Measurements from ENCODE around the gene PLOD2.

Gene PLOD2

DNA sequence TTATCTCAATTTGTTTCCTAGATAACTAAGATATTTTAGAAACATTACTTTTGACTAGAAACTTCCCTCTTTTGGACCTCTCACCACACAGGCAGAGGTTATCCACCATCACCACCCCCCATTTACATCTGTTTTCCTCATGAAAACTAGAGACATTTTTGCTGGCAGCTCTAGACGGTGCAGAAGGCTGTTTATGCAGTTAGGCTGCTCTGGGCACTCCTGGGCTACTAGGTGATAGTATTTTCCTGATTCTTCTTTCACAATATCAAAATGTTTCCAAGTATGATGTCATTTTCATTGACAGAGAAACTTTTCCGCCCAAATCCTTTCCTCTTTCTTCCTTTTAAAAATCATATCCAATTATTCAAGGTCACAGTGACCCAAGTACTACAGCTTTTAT lies 67.1 kb downstream of the PLOD2 start:
- DNase-seq: no peak

DNA sequence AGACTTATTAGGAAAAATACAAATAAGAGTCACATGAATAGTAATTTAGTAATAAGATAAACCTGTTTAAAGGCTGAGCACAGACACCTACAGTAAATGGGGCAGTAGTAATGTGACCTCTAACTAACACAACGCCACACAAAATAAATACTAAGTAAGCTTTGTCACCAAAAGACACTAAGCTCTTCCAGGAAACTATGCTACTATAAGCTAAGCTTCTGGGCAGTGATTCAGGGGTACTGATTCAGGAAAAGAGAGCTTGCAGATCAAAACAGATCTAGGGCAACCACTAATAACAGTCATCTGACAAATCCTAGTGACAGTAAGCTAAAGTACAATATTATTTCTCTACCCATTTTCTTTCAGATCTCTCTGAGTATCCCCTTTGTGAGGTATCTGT lies 68.8 kb downstream of the PLOD2 start:
- no peak for DNase-seq

DNA sequence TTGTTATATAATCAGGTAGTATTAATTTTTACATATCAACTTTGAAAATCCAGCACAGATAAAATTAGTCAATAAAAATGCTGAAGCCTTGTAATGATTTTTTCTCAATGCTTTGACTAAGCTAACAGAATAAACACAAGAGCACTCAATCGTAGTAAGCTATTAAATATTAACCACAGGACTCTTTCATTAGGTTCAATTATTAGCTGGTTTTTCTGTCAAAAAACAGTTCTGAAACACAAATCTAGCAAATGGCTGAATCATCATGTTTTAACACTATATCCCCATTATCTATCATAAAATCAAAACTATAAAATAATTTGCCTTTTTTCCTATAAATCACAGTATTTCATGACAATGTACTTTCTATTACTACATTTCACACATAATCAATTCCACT lies 69.6 kb downstream of the PLOD2 start:
- DNase-seq: no peak

DNA sequence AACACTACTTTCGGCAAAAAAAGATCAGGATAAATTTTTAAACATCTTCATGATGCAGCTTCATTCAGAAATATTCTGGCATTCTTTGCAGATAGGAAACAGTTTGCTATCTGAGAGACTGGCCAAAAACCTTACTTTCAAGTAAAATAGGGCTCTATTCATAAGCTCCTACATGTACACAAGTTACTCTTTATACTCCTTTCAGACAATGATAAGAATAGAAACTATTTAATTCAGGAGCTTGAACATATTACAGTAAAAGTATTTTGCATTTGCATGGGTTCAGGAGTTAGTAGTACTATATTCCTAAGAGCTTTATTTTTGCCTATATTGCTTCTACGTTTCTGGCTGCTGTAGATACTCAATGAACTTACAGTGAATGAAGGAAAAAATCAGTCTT lies 70.5 kb downstream of the PLOD2 start:
- no peak for DNase-seq

DNA sequence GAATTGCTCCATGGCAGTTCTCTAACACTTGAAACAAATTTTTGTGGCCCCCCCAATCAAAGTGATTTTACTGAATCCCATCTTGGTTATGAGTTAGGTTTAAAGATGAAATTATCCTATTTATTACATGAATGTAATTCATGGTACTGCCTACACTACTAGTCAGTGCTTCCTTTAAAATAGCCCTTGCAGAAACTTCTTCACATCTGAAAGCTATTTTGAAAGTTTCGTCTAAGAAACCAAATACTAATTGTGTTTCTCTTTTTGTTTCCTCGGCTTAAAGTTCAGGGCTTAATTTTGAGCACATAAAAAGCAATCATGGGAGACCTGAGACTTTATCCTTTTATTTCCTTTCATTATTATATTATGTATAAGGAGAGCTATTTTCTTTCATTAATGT lies 72.1 kb downstream of the PLOD2 start:
- DNase-seq: no peak

DNA sequence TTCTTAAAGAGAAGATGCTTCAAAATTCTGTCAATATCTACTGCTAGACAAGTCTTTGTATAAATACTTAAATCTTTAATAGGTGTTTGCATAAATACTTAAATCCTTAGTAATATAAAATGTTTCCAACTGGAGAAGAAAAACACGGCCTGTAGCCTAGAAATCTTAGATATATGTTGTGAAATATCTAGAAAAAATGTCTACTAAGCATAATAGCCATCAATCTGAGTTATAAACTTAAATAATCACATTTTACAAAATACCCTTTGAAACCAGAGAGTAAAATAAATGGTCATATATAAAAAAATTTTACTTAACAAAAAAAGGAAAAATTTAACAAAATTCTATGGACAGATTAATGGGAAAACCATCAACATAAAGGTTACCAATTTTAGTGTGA lies 73.9 kb downstream of the PLOD2 start:
- DNase-seq: no peak

DNA sequence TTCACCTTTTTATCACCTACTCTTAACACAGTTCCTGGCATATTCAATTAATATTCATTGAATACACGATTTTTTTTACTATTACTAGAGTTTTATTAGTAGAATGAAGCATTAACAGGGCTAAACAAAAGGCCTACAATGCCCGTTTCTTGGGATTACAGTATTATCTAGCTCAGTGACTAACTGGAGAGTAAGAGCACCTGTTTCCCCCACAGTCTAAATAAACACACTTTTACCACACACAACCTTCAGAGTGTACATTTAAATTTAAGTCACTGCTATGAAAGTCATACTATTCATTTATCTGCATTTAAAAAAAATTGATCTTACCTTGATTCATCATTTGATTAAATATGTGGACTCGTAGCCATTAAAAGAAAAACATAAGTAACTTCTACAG lies 74.8 kb downstream of the PLOD2 start:
- DNase-seq: no peak

DNA sequence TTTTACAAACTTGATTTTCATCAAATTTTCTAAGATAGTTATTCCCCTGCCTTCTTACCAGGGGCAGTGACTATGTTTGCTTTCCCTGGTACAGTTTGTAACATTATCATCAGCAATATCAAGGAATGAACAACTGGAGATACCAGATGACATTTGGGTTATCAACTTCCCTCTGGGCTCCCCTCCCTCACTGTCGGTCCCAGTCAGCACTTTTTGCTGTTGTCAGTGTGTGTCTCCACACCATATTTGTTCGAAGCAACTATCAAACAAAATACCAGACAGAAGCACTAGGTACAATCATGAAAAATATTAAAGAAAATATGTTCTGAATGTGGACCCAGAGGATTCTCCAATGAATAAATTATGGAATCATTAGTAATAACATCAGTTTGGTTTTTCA lies 75.3 kb downstream of the PLOD2 start:
- no peak for DNase-seq

DNA sequence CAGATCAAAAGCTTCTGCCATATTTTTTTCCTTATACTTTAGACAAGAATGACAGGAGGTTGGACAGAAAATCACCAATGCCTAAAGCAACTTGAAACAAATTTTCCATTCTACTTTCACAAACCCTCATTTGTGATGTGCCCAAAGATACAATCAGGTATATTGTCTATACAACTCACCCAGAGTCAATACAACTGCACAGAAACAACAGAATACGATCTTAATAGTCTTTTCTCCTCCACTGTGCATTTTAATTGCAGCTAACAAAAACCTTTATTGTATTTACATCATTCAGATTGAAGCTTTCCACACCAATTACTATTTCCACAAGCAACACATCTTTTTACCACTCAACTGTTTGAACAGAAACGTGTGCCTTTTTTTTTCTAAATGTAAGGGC lies 80.4 kb downstream of the PLOD2 start:
- DNase-seq: no peak

DNA sequence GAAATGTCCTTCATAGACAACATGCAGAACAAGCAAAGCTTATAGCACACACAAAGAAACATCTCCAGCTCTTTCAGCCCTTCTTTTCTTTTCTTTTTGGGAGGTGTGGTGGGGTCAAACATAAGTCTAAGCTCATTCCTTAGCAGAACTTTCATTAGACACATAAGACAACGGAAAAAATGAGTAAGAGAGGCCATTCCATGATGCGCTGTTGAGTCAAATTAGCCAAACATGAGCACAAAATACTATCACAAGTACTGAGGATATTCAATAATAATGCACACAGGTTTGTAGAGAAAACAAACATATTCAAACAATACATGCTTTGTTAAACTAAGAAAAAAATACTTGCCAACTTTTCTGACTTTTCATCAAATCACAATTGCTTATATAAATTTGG lies 83.0 kb downstream of the PLOD2 start:
- no peak for DNase-seq

DNA sequence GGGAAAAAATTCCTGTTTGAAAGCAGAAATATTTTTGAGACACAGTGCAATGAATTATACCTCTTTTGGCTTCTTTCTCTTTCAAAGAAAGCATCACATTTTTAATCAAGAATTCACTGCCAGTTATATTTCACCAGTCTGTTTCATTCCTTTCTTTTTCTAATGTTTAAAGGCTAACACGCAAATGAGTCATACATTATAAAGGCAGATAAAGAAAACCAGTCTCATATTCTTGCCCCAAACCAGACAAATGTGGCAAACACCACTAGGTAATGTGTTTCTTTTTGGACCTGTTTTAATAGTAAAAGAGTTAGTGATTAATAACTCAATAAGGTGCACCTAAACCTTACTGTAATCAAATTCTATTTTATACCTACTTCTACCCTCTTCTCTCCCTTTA lies 83.8 kb downstream of the PLOD2 start:
- no peak for DNase-seq

DNA sequence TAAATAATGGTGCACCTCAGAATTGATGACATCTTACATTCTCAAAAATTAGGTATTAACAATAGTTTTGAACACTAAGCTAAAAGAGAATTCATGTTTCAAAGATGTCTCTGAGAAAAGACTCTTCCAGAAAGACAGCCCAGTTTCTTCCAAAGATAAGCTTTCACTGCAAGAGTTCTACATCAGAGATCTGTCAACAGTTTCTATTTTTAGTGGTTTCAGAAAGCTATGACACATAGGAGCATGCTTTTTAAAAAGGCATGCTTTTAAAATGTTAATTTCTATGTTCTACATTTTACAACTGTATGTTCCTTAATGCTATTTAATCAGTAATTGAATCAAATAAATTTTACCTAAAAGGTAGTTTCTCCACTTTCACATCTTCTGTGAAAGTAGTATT lies 88.2 kb downstream of the PLOD2 start:
- no peak for DNase-seq

DNA sequence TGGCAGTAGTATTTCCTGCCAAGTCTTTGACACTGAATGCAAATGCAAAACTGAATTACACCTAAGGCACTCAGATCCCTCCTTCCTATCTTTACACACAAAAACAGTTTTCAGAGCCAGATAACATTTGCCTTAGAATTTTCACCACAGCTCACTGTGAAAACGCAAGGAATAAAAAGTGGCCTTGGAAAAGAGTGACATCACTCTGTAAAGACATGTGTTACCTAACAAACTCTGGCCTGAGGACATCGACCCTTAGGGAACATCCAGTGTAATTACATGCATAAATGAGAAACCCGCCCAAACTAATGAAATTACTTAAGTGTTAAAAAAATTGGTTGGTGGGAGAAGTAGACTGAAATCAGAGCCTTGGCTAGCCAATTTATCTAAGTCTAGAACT lies 88.9 kb downstream of the PLOD2 start:
- DNase-seq: no peak

DNA sequence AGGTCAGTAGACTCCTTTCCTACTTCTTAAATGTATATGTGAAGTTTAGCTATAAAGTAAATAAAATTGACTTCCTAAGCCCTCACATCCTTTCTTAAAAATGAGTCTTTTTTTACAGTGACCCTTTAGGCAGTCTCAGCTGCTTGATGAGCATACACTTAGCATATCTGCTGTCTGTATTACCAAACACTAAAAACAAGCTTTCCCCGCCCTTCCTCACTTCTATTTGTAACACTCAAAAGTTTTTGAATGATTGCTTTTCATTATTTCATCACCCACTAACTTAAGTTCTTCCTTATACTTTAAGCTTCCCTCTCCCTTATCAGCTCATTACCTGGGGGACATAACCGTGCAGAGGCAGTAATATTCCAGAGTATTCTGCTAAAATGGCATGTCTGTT lies 89.4 kb downstream of the PLOD2 start:
- no peak for DNase-seq

DNA sequence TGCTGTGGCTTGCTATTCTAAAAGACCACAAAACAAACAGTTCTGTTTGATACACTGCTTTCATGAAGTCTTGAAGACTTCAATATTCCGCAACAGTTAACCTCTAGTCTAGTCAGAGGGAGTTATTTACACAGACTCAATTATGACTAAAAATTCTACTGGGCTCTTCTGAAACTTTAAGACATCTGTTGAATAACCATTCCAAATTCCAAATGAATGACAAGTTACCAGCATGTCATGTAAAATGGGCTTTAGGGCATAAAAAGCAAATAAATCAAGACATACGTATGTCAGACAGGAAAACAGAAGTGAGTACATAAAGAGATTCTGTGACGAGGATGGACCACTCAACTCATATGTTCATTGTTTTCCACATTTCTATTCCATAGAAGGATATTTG lies 93.9 kb downstream of the PLOD2 start:
- no peak for DNase-seq

DNA sequence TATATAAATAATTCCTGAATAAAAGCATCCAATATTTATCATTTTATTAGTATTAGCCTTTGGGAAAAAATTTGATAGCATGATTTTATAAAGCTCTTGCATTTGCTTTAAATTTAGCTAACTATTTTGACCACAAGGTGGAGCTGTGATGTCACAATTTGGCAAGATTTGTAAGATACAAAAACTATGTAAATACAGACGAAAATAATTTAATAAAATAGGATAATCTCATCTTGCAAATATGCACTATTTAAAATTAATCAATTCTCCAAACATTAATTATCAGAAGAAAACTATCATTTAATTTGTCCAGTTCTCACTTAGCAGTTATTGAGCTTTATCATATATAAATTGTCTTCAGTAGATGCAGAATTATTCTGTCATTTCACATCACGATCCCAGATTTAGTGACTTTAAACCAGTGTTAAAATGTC lies 95.4 kb downstream of the PLOD2 start:
- DNase-seq: peak in 1 of 5 experiments; percentile 10

DNA sequence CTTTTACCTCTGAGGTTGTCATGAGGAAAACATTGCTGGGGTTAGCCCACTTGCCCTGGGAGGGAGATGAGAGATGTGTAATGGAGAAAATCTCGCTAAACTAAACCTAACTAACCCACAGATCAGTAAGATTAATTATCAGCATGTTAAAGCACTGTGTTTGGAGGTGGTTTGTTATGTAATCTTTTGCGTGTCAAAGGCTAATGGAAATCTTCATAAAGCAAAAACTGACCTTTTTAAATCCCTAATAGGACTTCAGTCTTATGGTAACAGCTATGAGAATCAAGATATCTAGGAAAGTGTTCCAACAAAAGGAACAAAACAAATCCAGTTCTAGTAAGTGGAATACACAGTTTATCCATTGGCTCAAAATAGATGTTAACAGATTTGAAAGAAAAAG lies 102.7 kb downstream of the PLOD2 start:
- DNase-seq: no peak

DNA sequence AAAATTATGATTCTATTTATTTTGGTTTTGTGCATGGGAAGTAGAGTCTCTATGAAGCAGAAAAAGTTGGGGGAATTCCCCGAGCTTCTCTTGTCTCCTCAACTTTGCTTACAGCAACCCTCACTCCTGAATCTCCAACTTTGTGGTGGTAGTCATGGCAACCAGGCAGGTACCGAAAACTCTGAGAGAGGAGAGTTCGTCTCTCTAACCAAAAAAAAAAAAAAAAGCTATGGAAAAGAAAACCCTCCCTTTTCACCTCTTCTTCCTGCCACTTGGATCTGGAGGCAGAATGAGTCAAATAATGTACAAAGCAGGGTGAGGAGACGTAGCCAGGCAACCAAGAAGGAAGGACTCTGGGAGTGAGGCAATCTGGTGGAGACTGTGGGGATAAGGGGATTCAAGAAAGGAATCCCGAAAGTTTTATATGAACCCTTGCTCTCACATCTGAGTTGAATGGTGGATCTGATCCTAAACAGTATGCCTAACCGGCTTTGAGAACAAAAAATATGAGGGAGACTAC lies 108.1 kb downstream of the PLOD2 start:
- no peak for DNase-seq

DNA sequence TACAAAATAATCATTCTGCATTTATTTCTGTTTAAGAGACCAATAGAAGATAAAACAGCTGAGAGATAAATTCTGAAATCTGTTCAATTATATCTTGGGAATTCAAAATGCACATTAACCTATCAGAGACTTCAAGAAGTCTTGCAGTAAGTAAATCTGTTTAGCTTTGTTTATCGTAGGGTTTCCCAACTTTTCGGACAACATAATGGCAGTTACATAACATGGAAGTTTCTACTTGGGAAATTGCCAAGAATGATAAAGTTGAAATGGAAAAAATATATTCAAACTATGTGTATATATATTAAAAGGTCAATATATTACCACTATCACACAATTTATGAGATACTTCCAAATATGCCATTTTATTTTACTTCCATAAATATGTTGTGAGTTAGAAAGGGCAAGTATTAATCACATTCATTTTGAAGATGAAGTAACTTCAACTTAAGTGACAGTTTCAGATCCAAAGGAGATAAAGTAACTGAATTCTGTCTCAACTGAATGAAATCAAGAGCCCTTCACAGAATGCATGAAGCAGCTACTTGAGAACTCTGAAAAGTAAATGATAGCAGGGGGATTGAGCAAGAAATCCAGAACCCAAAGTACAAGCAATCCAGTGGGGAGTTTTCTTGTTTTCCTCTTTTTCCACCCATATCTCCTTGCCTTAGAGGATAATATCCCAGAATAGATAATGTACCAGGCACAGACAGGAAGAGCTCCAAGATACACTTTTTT lies 108.8 kb downstream of the PLOD2 start:
- DNase-seq: no peak

DNA sequence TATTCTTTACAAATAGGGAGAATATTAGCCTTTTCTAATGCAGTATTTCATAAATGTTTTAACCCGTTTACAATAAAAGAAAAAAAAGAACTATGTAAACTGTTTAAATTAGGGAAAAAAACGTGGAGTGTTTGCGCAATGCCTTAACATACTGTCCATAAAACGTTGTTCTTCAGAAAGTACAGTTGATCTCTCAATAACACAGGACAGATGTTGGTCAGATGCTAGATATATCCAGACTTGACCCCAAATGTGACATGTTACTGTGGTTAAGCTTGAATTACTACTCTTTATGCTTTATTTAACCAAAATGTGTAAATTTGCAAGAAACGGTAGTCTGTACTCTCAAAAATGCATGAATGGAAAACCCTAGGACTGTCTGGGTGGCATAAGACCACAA lies 110.3 kb downstream of the PLOD2 start:
- DNase-seq: no peak

DNA sequence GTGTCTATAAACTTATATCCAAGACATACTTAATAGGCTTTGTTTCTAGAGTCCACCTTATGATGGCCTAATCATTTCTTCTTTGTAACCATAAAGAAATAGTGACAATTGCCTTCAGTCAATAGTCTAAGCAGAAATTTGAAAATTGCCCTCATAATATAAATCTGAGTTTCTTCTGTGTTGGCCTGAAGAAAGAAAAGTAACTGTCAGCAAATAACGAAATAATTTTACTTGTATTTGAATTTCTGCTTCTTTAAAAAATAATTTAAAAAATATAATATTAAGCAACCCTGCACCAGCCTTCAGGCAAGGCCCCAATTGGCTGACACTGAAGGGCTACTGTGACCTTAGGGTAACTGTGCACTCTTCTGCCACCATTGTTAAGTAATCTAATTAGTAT lies 113.5 kb downstream of the PLOD2 start:
- no peak for DNase-seq

DNA sequence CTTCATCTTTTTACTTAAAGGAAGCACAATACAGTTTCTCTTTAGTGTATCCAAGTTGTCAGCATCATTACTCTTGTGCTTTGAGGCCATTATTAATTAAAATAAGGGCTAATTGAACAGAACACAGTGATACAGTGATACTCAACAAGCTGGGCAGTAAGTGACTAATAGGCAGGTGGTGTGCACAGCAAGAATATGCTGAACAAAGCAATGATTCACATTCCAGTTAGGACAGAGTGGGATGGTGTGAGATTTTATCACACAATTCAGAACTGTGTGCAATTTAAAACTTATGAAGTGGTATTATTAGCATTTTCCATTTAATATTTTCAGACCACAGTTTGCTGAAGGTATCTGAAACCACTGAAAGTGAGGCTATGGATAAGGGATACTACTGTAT lies 116.9 kb downstream of the PLOD2 start:
- no peak for DNase-seq

DNA sequence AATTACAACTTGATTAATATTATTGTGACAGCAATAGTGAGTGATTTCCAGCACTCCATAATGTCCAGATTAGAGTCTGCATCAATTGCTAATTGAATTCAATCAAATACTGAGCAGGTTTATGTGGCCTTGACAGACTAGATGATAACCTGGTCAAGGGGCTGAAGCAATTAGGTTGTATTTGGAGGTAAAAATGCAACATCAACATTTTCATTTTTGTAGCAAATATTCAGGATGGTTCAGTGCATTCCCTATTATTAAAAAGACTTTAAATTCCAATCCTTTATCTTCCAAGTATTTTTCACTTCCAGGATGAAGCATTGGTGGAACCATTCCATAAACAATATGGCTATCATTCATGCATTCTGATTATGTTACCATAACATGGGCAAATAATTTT lies 120.4 kb downstream of the PLOD2 start:
- DNase-seq: no peak

DNA sequence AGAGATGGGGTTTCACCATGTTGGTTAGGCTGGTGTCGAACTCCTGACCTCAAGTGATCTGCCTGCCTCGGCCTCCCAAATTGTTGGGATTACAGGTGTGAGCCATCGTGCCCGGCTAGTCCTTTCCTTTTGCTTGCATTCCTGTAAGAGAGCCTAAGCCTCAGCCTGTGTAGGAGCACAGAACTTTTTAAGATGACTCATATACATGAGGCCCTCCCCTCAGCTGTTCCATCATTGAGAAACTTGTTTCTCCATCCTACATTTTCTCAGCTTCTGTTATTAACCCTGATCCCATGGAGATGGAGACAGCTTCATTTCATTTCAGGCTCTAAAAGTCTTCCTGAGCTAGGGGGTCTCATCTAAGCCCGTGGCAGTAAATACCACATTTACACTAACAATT lies 123.3 kb downstream of the PLOD2 start:
- DNase-seq: no peak

DNA sequence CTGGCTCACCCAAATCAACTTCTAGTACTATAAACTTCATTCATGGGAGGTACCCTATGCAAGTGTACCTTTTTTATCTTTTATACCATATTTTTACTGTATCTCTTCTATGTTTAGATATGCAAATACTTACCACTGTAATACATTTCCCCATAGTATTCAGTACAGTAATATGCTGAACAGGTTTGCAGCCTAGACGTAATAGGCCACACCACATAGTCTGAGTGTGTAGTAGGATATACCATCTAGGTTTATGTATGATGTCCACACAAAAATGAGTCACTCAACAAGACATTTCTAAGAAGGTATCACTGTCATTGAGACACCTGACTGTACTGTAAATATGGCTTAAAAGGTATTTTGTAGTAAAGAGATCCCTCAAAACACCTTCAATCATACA lies 124.7 kb downstream of the PLOD2 start:
- no peak for DNase-seq
